HepG2 (cell line): Measurements from ENCODE around the gene DHRS1. TPM values are rescaled to one million over a fixed set of nuclear protein-coding genes. Genes with fewer than 3 reads are reported as not detected.

Experiments
- ATF7-NPFF ChIP-seq: sonication (generic); formaldehyde crosslinking; IDR thresholded peaks from 2 replicates; pipeline ENCODE4 v1.8.1; 2023; ENCODE audit warnings: mild to moderate bottlenecking, low read depth, missing genetic modification reagents, moderate library complexity
- BHLHE40 ChIP-seq: IDR thresholded peaks from 2 replicates; pipeline ENCODE4 v1.6.1; 2011; ENCODE audit warnings: low read length, improper control_type of control experiment
- E2F2 ChIP-seq: sonication (generic); formaldehyde crosslinking; IDR thresholded peaks from 2 replicates; pipeline ENCODE4 v1.4.0; 2020; ENCODE audit warnings: missing genetic modification reagents, borderline replicate concordance
- EP300 ChIP-seq, 3 experiments: sonication (generic) in 1 of 3; formaldehyde crosslinking in 1 of 3; IDR thresholded peaks; 2 replicates each; pipeline versions ENCODE4 v1.5.1 to v1.6.1; 2011 to 2020; ENCODE audit warnings: low read depth in 2 of 3, low read length in 2 of 3, borderline replicate concordance in 1 of 3, improper control_type of control experiment in 1 of 3, mild to moderate bottlenecking in 1 of 3, missing genetic modification reagents in 1 of 3, moderate library complexity in 1 of 3
- FOXK2 ChIP-seq: fragments of 450-650 bp; IDR thresholded peaks from 2 replicates; pipeline ENCODE4 v1.6.1; 2016
- HDAC2 ChIP-seq: sonication (generic); formaldehyde crosslinking; IDR thresholded peaks from 2 replicates; pipeline ENCODE4 v1.4.0; 2020; ENCODE audit warnings: missing genetic modification reagents
- HDAC6 ChIP-seq: fragments of 200-600 bp; sonication (generic); IDR thresholded peaks from 2 replicates; pipeline ENCODE4 v1.7.0; 2017; ENCODE audit warnings: mild to moderate bottlenecking, antibody characterized with exemption, low read length, low read depth
- MTF2 ChIP-seq: sonication (generic); formaldehyde crosslinking; IDR thresholded peaks from 2 replicates; pipeline ENCODE4 v1.5.0; 2020; ENCODE audit warnings: missing genetic modification reagents, borderline replicate concordance
- ZBTB42 ChIP-seq: sonication (generic); formaldehyde crosslinking; IDR thresholded peaks from 2 replicates; pipeline ENCODE4 v1.5.0; 2020; ENCODE audit warnings: mild to moderate bottlenecking, missing genetic modification reagents
- ZNF674 ChIP-seq: sonication (generic); formaldehyde crosslinking; IDR thresholded peaks from 2 replicates; pipeline ENCODE4 v1.5.0; 2020; ENCODE audit warnings: low read depth, mild to moderate bottlenecking, missing genetic modification reagents
- ZSCAN20 ChIP-seq: sonication (generic); formaldehyde crosslinking; IDR thresholded peaks from 2 replicates; pipeline ENCODE4 v1.4.0; 2020; ENCODE audit warnings: missing genetic modification reagents, mild to moderate bottlenecking, borderline replicate concordance
- polyA plus RNA-seq, 8 experiments: library from polyadenylated mRNA; depleted of rRNA in 3 of 8; stranded (reverse) in 7 of 8; unstranded in 1 of 8; fragments of >200 nt; fragmentation: Illumina TruSeq in 4 of 8; extraction: Trizol in 4 of 8; gene quantifications; 2 replicates each; pipeline versions ENCODE4 v1.2.1 to v1.2.3, GENCODE V29; 2011 to 2016; ENCODE audit warnings: low read depth in 4 of 8, missing spikeins in 1 of 8, mixed read lengths in 1 of 8; ENCODE audit not compliant: insufficient read depth in 1 of 8
- total RNA-seq, 5 experiments: library from RNA; depleted of rRNA; stranded (reverse); fragments of >200 nt; fragmentation: Illumina TruSeq; extraction: Trizol; gene quantifications; 2 replicates each; pipeline ENCODE4 v1.2.3, GENCODE V29; 2016; ENCODE audit warnings: low read depth in 1 of 5
- TF ChIP-seq, protein P1 (sequence below): sonication (generic); formaldehyde crosslinking; IDR thresholded peaks from 2 replicates; pipeline ENCODE4 v1.9.0; 2021; ENCODE audit warnings: mild to moderate bottlenecking, missing genetic modification reagents
- TF ChIP-seq, protein P2 (sequence below): sonication (generic); formaldehyde crosslinking; IDR thresholded peaks from 2 replicates; pipeline ENCODE4 v1.4.0; 2020; ENCODE audit warnings: missing genetic modification reagents
- TF ChIP-seq, protein P3 (sequence below): sonication (generic); formaldehyde crosslinking; IDR thresholded peaks from 2 replicates; pipeline ENCODE4 v1.8.1; 2023; ENCODE audit warnings: mild to moderate bottlenecking, inconsistent platforms, moderate library complexity, missing genetic modification reagents, borderline replicate concordance

DHRS1 gene
- total and polyA plus RNA-seq, 2 of the 13 experiments (the other 11 are each of a cell fraction or from before 2014, with no cell fraction given): 49.8 to 60.8 TPM

- TF ChIP-seq, protein P1, sequence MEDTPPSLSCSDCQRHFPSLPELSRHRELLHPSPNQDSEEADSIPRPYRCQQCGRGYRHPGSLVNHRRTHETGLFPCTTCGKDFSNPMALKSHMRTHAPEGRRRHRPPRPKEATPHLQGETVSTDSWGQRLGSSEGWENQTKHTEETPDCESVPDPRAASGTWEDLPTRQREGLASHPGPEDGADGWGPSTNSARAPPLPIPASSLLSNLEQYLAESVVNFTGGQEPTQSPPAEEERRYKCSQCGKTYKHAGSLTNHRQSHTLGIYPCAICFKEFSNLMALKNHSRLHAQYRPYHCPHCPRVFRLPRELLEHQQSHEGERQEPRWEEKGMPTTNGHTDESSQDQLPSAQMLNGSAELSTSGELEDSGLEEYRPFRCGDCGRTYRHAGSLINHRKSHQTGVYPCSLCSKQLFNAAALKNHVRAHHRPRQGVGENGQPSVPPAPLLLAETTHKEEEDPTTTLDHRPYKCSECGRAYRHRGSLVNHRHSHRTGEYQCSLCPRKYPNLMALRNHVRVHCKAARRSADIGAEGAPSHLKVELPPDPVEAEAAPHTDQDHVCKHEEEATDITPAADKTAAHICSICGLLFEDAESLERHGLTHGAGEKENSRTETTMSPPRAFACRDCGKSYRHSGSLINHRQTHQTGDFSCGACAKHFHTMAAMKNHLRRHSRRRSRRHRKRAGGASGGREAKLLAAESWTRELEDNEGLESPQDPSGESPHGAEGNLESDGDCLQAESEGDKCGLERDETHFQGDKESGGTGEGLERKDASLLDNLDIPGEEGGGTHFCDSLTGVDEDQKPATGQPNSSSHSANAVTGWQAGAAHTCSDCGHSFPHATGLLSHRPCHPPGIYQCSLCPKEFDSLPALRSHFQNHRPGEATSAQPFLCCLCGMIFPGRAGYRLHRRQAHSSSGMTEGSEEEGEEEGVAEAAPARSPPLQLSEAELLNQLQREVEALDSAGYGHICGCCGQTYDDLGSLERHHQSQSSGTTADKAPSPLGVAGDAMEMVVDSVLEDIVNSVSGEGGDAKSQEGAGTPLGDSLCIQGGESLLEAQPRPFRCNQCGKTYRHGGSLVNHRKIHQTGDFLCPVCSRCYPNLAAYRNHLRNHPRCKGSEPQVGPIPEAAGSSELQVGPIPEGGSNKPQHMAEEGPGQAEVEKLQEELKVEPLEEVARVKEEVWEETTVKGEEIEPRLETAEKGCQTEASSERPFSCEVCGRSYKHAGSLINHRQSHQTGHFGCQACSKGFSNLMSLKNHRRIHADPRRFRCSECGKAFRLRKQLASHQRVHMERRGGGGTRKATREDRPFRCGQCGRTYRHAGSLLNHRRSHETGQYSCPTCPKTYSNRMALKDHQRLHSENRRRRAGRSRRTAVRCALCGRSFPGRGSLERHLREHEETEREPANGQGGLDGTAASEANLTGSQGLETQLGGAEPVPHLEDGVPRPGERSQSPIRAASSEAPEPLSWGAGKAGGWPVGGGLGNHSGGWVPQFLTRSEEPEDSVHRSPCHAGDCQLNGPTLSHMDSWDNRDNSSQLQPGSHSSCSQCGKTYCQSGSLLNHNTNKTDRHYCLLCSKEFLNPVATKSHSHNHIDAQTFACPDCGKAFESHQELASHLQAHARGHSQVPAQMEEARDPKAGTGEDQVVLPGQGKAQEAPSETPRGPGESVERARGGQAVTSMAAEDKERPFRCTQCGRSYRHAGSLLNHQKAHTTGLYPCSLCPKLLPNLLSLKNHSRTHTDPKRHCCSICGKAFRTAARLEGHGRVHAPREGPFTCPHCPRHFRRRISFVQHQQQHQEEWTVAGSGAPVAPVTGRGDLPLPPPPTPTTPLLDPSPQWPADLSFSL: peak; percentile 59
- TF ChIP-seq EP300 (IDR thresholded peaks at IDR 0.05; ENCODE audit: low read depth in 2 of 2, low read length in 2 of 2): peak; percentile 76 to 86; a peak in 3 of 4 replicates
- TF ChIP-seq EP300 (CRISPR knock-in tag; IDR thresholded peaks at IDR 0.05; ENCODE audit: borderline replicate concordance): peak; percentile 72
- TF ChIP-seq E2F2 (CRISPR knock-in tag): peak; percentile 98
- TF ChIP-seq MTF2 (CRISPR knock-in tag): peak; percentile 91
- TF ChIP-seq, protein P2, sequence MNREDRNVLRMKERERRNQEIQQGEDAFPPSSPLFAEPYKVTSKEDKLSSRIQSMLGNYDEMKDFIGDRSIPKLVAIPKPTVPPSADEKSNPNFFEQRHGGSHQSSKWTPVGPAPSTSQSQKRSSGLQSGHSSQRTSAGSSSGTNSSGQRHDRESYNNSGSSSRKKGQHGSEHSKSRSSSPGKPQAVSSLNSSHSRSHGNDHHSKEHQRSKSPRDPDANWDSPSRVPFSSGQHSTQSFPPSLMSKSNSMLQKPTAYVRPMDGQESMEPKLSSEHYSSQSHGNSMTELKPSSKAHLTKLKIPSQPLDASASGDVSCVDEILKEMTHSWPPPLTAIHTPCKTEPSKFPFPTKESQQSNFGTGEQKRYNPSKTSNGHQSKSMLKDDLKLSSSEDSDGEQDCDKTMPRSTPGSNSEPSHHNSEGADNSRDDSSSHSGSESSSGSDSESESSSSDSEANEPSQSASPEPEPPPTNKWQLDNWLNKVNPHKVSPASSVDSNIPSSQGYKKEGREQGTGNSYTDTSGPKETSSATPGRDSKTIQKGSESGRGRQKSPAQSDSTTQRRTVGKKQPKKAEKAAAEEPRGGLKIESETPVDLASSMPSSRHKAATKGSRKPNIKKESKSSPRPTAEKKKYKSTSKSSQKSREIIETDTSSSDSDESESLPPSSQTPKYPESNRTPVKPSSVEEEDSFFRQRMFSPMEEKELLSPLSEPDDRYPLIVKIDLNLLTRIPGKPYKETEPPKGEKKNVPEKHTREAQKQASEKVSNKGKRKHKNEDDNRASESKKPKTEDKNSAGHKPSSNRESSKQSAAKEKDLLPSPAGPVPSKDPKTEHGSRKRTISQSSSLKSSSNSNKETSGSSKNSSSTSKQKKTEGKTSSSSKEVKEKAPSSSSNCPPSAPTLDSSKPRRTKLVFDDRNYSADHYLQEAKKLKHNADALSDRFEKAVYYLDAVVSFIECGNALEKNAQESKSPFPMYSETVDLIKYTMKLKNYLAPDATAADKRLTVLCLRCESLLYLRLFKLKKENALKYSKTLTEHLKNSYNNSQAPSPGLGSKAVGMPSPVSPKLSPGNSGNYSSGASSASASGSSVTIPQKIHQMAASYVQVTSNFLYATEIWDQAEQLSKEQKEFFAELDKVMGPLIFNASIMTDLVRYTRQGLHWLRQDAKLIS: peak; percentile 90; the same call in 1 of the 2 replicates
- TF ChIP-seq ZNF674 (CRISPR knock-in tag): peak; percentile 99
- peak; percentile 97 for TF ChIP-seq HDAC2 (CRISPR knock-in tag)
- peak; percentile 99 for TF ChIP-seq ATF7-NPFF (CRISPR knock-in tag)
- TF ChIP-seq BHLHE40: peak; percentile 78
- TF ChIP-seq FOXK2: peak; percentile 73; the same call in 1 of the 2 replicates
- peak; percentile 88; the same call in 1 of the 2 replicates for TF ChIP-seq ZBTB42 (CRISPR knock-in tag)
- TF ChIP-seq, protein P3, sequence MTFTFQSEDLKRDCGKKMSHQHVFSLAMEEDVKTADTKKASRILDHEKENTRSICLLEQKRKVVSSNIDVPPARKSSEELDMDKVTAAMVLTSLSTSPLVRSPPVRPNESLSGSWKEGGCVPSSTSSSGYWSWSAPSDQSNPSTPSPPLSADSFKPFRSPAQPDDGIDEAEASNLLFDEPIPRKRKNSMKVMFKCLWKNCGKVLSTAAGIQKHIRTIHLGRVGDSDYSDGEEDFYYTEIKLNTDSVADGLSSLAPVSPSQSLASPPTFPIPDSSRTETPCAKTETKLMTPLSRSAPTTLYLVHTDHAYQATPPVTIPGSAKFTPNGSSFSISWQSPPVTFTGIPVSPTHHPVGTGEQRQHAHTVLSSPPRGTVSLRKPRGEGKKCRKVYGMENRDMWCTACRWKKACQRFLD (CRISPR knock-in tag): peak; percentile 100
- no peak for TF ChIP-seq HDAC6
- TF ChIP-seq ZSCAN20 (CRISPR knock-in tag): peak; percentile 99
These were observed 28.3 kb downstream of the DHRS1 start, which contains the start of gene RABGGTA (continued) for GRCh38 chr14:24271134-24271833.
